Gastroesophageal sphincter (tissue), 3 donors: Measurements from ENCODE around the gene MN1.

Source experiments
- POLR2A ChIP-seq, 2 donors: fragments of 450-650 bp; IDR thresholded peaks; one replicate each; pipeline ENCODE4 v1.6.1; 2017; ENCODE audit warnings: antibody characterized with exemption in 2 of 2, mild to moderate bottlenecking in 2 of 2, moderate library complexity in 1 of 2
- TF ChIP-seq, protein P1 (sequence below), 4 experiments: fragments of 200-600 bp in 2 of 4; fragments of 450-650 bp in 2 of 4; sonication (generic) in 1 of 4; IDR thresholded peaks; one replicate each; pipeline ENCODE4 v1.5.1; 2017 to 2019; ENCODE audit warnings: antibody characterized with exemption in 4 of 4, mild to moderate bottlenecking in 2 of 4, moderate library complexity in 2 of 4

GRCh38 chr22:27801202-27801615, 347 bp downstream of the MN1 start:
- TF ChIP-seq, protein P1, sequence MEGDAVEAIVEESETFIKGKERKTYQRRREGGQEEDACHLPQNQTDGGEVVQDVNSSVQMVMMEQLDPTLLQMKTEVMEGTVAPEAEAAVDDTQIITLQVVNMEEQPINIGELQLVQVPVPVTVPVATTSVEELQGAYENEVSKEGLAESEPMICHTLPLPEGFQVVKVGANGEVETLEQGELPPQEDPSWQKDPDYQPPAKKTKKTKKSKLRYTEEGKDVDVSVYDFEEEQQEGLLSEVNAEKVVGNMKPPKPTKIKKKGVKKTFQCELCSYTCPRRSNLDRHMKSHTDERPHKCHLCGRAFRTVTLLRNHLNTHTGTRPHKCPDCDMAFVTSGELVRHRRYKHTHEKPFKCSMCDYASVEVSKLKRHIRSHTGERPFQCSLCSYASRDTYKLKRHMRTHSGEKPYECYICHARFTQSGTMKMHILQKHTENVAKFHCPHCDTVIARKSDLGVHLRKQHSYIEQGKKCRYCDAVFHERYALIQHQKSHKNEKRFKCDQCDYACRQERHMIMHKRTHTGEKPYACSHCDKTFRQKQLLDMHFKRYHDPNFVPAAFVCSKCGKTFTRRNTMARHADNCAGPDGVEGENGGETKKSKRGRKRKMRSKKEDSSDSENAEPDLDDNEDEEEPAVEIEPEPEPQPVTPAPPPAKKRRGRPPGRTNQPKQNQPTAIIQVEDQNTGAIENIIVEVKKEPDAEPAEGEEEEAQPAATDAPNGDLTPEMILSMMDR (IDR thresholded peaks at IDR 0.05), result peak in 3 of 4 experiments; percentile 22 to 45 (median 39)
- TF ChIP-seq POLR2A (IDR thresholded peaks at IDR 0.05), result no peak
